HT-29 (cell line): ENCODE results near the gene CACNA1E. TPM values are rescaled to one million over a fixed set of nuclear protein-coding genes. Genes with fewer than 3 reads are reported as not detected.

ENCODE experiments used
- DNase-seq: peaks from one replicate; pipeline ENCODE4 v3.0.0-alpha.2; 2015; ENCODE audit warnings: low spot score
- total RNA-seq: library from RNA; depleted of rRNA; stranded (reverse); fragments of >200 nt; shearing (Covaris generic); gene quantifications from 2 replicates; pipeline ENCODE4 v1.2.3, GENCODE V29; 2014; rRNA removed

Gene CACNA1E
- total RNA-seq = not detected in 2 replicates

DNA sequence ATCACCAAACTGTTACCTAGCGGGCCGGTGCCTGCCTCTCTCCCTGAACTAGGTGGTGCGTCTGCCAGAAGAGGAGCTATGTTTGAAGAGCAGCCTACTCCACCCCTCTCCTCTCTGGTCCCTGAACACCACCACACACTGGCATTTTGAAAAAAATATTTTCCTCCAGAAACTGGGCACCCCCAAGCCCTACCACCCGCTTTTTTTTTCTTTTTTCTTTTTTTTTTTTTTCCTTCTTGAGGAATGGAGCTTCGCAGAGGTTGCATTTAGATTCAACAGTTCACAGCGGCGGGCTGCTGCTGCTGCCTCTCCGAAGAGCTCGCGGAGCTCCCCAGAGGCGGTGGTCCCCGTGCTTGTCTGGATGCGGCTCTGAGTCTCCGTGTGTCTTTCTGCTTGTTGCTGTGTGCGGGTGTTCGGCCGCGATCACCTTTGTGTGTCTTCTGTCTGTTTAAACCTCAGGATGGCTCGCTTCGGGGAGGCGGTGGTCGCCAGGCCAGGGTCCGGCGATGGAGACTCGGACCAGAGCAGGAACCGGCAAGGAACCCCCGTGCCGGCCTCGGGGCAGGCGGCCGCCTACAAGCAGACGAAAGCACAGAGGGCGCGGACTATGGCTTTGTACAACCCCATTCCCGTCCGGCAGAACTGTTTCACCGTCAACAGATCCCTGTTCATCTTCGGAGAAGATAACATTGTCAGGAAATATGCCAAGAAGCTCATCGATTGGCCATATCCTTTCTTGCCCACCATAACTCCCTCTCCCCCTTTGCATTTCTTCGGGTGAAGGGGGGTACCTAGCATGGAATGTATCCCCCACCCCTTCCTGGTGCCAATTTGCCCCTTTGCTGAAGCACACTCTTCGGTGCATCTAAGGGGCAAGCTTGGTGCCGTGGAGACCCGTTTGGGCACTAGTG lies at the start of gene CACNA1E:
Gene CACNA1E (plus strand): TSS at position 233 of the 911 bp plus-strand sequence. CDS start 228 bp downstream, at position 461.
- no peak for DNase-seq

DNA sequence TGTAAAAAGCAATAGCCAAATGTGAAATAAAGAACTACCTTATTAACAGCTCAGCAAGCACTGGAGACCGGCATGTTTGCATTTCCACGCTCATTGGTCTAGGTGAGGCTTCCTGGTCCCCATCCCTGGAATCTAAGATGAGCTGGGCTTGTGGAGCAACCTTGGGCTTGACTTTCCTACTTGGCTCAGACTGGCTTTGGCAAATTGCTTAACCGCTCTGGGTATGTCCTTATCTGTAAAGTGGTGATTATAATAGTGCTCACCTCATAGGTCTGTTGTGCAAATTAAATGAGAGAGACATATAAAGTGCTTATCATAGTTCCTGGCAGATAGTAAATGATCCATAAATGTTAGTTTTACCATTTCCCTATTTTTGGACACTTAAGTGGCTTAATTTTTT lies 49.4 kb upstream of the CACNA1E start:
- no peak for DNase-seq

GRCh38 chr1:181438013-181438412 lies 45.3 kb upstream of the CACNA1E start:
- no peak for DNase-seq

GRCh38 chr1:181440510-181440909 lies 42.8 kb upstream of the CACNA1E start:
- DNase-seq = no peak

DNA sequence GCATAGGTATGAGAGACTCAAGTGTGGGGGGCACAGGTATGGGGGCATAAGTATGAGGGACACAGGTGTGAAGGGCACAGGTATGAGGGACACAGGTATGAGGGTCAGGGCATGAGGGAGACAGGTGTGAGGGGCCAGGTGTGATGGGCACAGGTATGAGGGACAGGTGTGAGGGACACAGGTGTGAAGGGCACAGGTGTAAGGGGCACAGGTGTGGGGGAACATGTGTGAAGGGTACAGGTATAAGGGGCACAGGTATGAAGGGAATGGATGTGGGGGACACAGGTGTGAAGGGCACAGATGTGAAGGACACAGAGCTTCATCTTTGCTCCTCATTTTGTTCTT lies 41.2 kb upstream of the CACNA1E start:
- DNase-seq = no peak

DNA sequence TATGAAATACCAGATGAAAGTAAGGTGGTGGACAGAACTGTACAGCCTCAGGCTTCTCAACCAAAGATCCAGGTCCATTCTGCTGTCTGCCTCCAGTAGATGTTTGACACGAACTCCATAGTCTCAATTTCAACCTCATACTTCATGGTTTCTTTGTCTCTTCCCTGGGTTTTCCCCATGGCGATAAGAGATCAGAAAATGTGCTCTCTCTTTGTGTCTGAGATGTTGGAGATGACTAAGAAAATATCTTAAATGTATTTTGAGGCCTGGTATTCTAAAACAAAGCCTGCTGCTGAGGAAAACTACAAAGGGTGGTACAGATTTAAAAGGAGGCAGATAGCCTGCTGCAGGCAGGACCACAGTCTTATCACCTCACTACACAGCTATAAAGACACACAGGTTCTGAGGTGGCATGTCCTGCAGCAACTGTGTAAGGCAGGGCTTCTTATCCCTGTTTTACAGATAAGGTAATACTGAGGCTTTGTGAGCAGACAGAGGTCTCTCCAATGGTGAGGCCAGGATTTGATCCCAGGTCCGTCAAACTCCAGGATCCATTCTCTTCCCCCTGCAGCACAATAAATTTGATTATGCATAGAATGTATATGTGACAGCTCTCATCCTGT lies 40.0 kb upstream of the CACNA1E start:
- no peak for DNase-seq

- no peak for DNase-seq
Measured at GRCh38 chr1:181445436-181445835, 37.9 kb upstream of the CACNA1E start.

- DNase-seq = no peak
Measured at GRCh38 chr1:181448461-181448860, 34.9 kb upstream of the CACNA1E start.

DNA sequence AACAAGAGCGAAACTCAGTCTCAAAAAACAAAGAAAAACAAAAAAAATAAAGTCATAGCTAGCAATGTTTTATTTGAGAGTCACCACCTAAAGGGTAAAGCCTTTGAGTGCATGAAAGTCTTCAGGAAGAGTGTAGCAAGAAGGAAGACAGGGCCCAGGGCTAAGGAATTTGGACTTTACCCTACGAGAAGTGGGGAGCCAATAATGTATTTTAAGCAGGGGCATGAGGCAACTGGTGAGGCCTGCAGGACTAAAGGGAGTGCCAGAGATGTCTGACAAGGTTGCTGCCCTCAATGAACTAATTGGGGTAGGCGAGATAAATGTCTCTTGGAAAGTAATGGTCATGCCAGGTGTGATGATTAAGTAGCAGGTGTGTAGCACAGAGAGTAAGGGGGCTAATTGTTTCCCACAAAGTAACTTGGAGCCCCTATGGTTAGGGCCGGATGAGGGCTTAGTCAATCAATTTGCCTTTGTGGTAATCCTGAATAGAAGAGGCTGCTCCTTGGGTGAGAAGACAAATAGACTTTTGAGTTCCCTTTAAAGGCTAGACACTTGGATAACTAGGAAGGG lies 31.6 kb upstream of the CACNA1E start:
- peak; percentile 38 for DNase-seq

DNA sequence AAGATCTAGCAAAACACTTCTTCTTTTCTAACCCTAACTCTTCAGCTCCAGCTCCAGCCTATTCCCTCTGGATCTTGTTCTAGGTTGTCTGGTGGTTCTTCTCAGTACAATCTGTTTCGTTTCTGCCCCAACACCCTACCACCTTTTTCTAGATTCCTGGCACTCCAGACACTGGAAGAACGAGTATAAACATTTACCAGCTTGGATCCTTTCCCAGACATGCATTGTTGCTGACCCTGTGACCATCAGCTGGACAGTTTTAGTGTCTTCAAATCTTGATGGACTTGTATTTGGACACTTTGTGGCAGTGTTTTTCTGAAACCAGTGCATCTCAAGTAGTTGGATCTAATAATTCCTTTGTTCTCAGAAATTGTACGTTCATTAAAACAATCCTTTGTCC lies 30.6 kb upstream of the CACNA1E start:
- DNase-seq = peak; percentile 41

- no peak for DNase-seq
Measured at GRCh38 chr1:181453541-181454201, 29.6 kb upstream of the CACNA1E start.

- no peak for DNase-seq
Measured at GRCh38 chr1:181456551-181456950, 26.8 kb upstream of the CACNA1E start.

- no peak for DNase-seq
Measured at GRCh38 chr1:181458419-181458818, 24.9 kb upstream of the CACNA1E start.

GRCh38 chr1:181459067-181459466 lies 24.2 kb upstream of the CACNA1E start:
- DNase-seq = no peak

- DNase-seq = no peak
Measured at GRCh38 chr1:181469829-181470228, 13.5 kb upstream of the CACNA1E start.

DNA sequence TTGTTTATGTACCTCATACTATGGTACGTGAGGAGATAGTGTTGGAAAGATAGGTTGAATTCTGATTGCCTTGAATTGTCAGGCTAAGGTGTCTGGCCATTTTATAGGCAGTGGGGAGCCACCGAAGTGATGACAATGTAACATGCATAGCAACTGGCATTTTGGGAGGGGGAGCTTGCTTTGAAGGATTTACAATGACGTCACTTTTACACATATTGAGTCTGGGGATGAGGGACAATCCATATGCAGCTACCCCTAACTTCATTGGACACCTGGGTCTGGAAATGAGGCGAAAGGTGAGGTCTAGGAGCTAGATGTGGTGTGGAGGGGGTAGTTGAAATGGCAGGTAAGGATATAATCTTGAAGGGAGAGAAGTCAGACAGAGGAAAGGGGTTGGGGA lies 7.7 kb upstream of the CACNA1E start:
- DNase-seq = no peak

- no peak for DNase-seq
Measured at GRCh38 chr1:181476581-181476980, 6.7 kb upstream of the CACNA1E start.

DNA sequence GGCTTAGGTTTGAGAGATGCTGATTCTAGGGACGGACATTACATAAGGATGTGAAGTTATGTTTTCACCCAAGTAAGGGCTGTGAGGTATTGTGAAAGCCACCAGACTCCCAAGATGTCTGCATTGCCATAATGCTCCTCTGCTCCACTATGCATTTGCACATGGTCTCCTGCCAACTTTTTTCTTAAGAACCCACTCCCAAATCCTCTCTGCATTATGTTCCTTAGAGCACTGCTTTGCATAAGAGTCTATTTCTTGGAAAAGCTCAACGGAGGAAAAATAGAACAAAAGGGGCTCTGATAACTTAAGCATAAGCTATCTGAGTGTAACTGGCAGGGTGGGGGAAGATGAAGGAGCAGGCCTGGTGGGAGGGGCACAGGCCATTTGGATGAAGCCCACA lies 5.0 kb upstream of the CACNA1E start:
- no peak for DNase-seq

GRCh38 chr1:181479137-181479745 lies 4.1 kb upstream of the CACNA1E start:
- peak; percentile 70 for DNase-seq

- no peak for DNase-seq
Measured at GRCh38 chr1:181482001-181482430, 1.3 kb upstream of the CACNA1E start.

DNA sequence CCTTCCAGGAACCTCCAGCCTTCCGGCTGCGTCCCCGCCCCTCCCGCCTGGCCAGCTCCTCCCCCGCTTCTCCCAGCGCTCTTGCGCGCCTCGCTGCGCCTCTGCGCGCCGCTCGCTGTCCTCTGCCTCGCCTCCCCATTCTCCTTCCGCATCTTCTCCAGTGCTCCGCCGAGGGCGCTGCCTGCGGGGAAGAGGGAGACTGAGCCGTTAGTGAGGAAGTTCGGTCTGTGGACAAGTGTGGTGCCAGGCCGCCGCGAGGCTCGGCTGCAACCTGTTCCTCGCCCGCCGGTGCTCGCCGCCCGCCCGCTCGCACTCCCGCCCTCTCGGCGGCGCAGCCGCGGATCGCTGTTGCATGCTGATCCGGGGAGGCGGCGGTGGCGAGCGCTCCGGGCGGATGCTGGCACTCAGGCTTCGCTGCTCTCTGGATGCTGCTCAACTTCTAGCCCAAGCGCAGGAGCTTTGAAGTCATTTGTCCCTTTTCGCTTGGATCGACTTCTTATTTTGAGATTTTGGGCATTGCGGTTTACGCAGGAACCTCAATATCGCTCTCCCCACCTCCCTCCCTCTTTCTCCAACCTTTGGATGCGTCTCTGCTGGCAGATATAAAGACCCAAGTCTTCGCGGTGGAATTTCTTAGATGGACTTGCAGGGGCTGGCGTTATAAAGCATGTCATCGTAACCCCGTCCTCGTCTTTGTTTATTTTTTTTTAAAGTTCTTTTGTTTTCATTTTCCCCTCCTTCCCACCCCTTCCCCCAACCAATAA lies 614 bp upstream of the CACNA1E start:
- no peak for DNase-seq
